NCI-H446 (cell line): ENCODE measurements around the gene NT5C2.
"Not testable (repeated sequence)": the region's sequence is repeated elsewhere in the genome, so short reads cannot be mapped to it uniquely, and the experiment has no call there.

Experiments
- DNase-seq, 2 experiments: peaks; one replicate each; lab custom pipeline; 2025; lab: John Stamatoyannopoulos, UW

NT5C2 gene

DNA sequence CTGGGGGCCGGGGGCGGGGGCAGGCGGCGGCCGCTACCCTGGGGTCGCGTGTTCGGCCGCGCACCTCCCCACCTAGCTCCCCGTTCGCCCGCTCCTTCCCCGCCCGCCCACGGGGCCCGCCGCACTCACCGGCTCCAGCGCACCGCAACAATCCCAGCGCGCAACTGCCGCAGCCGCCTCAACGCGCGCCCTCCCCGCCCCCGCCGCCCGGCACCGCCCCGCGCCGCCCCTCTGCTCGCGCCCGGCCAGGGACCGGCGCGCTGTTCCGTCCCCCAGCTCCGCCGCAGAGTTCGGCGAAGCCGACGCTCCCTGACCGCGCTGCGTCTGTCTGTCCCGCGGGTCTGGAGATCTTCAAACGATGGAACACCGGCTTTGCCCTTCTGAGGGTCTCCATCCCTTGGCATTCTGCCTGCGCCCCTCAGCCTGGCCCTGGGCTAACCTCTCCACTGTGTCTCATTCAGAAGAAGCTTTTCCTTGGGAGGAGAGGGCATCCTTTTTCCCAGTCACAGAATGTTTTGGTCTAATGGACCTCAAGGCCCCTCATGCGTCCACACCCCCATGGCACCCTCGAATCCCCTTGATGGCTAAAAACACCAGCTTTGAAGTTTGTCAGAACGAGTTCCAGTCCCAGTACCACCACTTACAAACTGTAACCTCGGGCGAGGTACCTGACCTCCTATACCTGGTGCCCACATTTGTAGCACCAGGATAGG is at the start of gene NT5C2:
TSS of gene NT5C2 (minus strand) at position 166 of the 713 bp plus-strand sequence. CDS start 18,314 bp downstream, outside the sequence.
- DNase-seq: peak; percentile 19 to 69

DNA sequence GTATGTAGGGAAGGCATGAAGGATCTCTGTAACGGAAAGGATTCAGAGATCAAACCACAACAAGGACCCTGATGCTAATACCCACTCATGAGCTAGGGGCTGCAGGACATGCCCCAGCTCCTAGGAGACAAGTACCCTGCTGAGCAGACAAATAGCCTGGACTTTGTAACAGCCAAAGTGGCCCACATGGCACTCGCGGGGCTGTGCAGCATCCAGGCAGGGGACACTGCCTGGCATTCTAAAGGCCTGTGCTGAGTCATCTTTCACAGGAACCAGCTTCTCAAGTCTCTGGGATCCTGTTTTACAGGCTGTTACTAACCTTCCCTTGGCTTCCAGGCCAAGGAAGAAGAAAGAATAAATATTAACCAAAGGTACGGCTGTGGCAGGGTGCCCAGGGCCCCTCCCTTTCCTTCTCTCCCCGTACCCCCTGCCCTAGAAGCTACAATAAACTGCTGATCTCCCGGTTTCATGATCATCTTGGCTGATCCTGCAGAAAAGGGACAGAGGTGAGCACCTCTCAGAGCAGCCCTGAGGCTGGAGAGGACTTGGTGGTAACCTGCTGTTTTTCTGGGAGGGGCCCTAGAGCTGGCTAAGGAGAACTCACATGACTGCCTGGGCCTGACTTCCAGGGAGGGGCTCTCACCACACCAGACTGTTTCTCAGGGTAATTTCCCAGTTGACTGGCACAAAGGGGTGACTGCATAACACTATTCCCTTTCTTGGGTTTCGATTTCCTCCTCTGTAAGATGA is 48.4 kb upstream of the NT5C2 start:
- DNase-seq: peak in 1 of 2 experiments; percentile 3

DNA sequence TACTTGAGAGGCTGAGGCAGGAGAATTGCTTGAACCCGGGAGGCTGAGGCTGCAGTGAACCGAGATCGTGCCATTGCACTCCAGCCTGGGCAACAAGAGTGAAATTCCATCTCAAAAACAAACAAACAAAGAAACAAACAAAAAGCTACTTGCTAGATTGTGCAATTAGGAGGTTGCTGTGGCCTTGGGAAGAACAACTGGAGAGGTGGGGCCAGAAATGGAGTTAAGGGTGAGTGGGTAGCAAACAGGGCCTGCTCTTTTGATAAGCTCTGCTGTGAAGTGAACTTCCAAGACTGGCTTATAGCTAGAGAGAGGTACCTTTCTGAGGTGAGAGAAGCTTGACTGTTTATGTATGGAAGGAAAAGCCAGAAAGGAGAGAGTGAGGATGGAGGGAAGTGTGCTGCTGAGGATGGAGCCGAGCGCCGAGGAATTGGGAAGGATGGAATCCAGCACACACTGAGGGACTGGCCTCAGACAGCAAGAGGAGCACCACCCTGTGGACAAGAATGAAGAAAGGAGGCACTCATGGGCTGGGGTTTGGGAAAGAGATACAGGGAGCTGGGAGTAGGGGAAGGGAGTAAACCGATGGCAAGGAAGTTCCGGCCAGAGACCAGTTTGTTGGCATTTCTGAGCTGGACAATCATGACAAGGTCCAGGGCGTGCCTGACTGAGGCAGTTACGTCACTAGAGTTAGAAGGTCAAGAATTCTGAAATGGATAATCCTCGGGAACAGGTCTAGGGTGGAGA is 45.6 kb upstream of the NT5C2 start:
- DNase-seq: peak in 1 of 2 experiments; percentile 1

DNA sequence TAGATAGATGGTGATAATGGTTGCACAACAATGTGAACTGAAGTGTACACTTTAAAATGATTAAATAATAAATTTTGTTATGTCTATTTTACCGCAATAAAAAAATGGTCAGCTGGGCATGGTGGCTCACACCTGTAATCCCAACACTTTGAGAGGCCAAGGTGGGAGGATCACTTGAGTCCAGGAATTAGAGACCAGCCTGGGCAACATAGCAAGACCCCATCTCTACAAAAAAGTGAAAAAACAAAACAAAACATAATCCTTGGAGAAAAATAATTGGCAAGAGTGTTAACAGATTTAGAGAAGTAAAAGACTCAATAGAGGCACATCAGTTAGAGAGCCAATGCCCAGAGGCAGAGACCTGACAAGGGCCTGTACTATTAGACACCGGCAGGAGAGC is 42.7 kb upstream of the NT5C2 start:
- no peak for DNase-seq

DNA sequence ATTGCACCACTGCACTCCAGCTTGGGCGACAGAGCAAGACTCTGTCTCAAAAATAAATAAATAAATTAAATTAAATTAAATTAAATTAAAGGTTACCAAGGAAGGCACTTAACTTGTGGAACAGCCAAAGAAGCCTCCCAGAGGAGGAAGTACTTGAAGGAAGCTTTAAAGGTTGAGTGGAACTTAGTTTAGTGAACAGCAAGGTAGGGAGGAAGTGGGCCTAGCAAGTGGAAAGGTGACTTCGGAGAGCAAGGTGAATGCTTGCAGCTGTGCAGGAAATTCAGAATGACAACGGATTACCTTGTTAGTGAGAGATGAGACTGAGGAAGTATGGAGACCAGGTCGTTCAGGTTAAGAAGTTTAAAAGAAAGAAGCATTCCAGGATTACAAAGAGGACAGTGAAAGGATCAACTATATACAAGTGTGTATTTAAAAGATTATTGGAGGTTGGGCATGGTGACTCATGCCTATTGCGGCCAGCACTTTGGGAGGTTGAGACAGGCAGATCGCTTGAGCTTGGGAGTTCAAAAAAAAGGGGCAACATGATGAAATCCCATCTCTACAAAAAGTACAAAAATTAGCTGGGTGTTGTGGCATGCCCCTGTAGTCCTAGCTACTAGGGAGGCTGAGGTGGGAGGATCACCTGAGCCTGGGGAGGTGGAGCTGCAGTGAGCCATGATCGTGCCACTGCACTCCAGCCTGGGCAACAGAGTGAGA is 39.9 kb upstream of the NT5C2 start:
- no peak for DNase-seq

DNA sequence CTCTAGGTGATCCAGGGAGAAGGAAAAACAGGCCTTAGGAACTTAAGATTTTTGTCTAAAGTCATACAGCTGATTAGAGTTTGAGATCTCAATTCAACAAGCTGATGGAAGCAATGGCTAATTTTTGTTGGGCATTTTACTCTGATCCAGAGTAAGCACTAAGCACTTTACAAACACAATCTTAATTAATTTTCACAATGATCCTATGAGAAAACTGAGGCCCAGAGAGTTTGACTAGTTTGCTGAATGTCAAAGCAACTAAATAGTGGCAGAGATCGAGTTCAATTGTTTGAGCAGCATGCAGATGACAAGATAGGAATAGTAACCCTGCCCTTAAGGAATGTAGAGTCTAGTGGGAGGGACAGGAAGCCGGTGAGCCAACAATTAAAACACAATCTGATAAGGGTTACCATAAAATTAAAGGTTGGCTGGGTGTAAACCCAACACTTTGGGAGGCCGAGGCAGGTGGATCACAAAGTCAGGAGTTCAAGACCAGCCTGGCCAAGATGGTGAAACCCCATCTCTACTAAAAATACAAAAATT is 39.1 kb upstream of the NT5C2 start:
- no peak for DNase-seq

DNA sequence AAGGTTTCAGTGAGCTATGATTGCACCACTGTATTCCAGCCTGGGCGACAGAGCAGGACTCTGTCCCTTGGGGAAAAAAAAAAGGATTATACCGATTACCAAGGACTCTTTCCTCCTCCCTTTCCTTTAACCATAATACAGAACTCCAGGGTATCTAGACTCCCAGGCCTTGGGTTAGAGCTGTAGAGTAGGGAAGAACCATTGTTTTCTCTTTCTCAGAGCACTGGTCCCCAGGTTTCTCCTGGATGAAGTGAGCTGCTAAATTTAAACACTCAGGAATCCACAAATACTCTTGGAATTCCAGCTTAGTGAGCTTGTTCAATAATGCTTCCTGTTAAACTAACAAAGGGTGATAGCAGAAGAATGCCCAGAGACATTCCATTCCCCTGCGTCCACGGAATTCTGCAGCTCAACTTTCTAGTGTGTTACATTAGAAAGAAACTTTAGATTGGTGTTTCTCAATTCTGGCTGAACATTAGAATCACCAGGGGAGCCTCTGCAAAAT is 38.0 kb upstream of the NT5C2 start:
- no peak for DNase-seq

DNA sequence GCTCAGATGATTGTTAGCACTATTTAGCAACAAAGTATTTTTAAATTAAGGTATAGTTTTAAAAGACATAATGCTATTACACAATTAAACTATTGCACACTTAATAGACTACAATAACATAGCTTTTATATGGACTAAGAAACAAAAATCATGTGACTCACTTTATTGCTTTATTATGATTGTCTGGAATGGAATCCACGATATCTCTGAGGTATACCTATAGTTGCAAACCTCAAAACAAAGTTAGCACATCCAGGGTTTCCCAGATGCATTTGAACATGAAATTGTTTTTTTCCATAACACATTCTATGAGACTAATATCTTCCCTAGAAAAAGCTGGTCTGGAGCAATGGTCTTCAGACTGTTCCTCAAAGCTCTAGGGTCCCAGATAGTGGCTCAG is 34.3 kb upstream of the NT5C2 start:
- DNase-seq: no peak

DNA sequence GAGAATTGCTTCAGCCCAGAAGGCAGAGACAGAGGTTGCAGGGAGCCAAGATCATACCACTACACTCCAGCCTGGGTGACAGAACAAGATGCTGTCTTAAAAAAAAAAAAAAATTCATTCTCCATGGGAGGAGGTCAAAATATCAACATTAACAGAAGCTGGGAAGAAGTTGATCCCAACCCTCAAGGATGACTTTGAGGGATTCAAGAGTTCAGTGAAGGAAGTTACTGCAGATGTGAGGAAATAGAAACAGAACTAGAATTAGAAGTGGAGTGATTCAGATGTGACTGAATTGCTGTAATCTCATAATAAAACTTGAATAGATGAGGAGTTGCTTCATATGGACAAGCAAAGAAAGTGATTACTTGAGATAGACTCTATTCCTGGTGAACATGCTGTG is 32.9 kb upstream of the NT5C2 start:
- DNase-seq: no peak

DNA sequence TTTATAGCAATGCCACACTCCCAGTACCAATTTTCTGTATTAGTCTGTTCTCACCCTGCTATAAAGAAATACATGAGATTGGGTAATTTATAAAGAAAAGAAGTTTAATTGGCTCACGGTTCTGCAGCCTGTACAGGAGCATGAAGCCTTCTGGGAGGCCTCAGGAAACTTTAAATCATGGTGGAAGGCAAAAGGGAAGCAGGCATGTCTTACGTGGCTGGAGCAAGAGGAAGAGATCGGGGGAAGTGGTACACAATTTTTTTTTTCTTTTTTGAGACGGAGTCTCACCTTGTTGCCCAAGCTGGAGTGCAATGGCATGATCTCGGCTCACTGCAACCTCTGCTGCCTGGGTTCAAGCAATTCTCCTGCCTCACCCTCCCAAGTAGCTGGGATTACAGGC is 31.6 kb upstream of the NT5C2 start:
- not testable (repeated sequence) for DNase-seq

DNA sequence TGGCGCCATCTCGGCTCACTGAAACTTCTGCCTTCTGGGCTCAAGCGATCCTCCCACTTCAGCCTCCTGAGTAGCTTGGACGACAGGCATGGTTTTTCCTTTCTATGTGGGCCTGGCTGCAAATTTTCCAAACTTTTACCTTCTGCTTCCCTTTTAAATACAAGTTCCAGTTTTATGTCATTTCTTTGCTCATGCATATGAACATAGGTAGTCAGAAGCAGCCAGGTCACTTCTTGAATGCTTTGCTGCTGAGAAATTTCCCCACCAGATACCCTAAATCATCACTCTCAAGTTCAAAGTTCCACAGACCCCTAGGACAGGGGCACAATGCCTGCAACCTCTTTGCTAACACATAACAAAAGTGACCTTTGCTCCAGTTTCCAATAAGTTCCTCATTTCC is 31.1 kb upstream of the NT5C2 start:
- no peak for DNase-seq

DNA sequence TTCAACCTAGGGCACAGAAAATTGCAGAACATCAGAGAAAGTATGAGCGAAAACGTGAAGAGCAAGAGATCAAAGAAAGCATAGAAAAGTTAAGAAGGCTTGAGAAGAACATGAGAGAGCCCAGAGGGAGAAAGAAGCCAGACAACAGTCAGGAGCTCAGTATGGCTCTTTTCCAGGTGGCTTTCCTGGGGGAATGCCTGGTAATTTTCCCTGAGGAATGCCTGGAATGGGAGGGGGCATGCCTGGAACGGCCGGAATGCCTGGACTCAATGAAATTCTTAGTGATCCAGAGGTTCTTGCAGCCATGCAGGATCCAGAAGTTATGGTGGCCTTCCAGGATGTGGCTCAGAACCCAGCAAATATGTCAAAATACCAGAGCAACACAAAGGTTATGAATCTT is 23.3 kb upstream of the NT5C2 start:
- not testable (repeated sequence) for DNase-seq

DNA sequence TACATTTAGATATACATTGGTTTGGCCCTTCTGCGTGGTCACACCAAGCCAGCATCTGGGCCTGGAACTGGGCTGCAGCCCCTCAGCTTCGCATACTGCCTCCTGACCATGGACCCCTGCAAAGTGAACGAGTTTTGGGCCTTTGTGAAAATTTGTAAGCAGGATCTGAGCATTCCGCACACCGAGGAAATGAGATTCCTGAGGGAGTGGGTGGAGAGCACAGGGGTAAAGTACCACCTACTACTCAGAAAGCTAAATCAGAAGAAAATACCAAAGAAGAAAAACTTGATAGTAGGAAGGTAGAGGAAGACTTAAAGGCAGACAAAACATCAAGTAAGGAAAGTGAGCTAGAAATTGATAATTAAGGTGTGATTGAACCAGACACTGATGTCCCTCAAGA is 22.5 kb upstream of the NT5C2 start:
- no peak for DNase-seq

DNA sequence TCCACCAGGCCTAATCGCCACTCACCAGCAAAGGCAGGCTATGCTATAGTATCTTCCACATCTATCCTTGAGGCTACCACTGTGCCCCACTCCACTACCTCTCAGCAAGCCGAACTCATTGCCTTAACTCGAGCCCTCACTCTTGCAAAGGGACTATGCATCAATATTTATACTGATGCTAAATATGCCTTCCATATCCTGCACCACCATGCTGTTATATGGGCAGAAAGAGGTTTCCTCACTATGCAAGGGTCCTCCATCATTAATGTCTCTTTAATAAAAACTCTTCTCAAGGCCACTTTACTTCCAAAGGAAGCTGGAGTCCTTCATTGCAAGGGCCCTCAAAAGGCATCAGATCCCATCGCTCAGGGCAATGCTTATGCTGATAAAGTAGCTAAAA is 17.2 kb upstream of the NT5C2 start:
- not testable (repeated sequence) for DNase-seq

DNA sequence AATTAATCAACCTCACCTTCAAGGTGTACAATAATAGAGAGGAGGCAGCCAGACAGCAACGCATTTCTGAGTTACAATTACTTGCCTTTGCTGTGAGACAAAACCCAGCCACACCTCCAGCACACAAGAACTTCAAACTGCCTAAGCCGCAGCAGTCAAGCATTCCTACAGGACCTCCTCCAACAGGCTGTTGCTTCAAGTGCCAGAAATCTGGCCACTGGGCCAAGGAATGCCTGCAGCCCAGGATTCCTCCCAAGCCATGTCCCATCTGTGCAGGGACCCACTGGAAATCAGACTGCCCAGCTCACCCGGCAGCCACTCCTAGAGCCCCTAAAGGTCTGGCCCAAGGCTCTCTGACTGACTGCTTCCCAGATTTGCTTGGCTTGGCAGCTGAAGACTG is 14.6 kb upstream of the NT5C2 start:
- not testable (repeated sequence) for DNase-seq

DNA sequence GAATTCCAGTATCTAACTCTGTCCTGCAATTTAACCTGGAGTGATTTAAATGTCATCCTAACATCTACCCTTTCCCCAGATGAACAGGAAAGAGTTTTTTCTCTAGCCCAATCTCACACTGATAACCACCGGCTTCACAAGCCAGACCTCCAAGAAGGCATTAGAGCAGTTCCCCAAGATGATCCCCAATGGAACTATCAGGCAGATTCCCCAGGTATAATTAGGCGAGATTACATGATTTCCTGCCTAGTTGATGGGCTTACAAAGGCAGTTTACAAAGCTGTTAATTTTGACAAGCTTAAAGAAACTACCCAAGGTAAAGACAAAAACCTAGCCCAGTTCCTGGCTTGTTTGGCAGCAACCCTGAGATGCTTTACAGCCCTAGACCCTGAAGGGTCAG is 14.1 kb upstream of the NT5C2 start:
- no peak for DNase-seq

DNA sequence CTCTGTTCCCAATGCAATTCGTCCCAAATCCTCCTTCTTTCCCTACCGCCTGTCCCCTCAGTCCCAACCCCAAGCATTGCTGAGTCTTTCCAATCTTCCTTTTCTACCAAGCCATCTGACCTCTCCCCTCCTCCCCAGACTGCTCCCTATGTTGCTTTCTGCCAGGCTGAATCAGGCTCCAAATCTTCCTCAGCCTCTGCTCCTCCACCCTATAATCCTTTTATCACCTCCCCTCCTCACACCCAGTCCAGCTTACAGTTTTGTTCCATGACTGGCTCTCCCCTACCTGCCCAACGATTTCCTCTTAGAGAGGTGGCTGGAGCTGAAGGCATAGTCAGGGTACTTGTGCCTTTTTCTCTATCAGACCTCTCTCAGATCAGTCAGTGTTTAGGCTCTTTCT is 13.6 kb upstream of the NT5C2 start:
- not testable (repeated sequence) for DNase-seq

DNA sequence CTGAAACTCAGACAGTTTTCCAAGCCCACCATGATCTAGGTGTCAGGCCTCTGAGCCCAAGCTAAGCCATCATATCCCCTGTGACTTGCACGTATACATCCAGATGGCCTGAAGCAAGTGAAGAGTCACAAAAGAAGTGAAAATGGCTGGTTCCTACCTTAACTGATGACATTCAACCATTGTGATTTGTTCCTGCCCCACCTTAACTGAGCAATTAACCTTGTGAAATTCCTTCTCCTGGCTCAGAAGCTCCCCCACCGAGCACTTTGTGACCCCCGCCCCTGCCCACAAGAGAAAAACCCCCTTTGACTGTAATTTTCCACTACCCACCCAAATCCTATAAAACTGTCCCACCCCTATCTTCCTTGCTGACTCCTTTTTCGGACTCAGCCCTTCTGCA is 12.3 kb upstream of the NT5C2 start:
- DNase-seq: not testable (repeated sequence)

DNA sequence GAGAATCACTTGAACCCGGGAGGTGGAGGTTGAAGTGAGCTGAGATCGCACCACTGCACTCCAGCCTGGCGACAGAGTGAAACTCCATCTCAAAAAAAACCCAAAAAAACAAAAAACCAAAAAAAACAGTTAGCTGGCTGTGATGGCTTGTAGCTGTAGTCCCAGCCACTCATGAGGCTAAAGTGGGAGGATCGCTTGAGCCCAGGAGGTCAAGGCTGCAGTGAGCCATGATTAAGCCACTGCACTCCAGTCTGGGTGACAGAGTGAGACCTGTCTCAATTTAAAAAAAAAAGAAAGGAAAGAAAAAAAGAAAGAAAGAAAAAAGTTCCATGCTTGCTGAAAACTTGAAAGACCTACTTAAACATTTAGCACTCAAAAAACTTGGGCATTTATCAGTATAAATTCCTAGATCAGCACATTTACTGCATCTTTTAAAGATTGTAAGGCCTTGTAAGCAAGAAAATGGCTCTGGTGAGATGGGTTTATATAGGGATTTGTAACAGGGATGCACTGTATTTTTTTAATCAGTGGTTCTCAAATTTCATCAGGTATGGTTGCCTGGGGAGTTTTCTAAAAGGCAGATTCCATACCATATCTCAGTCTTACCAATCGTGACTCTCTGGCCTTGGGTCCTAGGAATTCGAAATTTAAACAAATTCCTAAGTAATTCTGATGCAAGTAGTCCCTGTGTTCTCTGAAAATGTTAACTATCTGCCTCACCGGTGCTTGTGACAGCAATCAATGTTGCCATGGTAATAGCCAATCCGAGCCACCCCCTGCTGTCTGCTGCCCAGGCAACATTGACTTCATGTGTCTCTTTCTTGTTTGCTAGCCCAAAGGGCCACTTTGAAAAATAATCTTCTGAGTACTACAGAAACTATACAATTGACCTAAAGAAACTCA is 11.5 kb upstream of the NT5C2 start:
- no peak for DNase-seq

DNA sequence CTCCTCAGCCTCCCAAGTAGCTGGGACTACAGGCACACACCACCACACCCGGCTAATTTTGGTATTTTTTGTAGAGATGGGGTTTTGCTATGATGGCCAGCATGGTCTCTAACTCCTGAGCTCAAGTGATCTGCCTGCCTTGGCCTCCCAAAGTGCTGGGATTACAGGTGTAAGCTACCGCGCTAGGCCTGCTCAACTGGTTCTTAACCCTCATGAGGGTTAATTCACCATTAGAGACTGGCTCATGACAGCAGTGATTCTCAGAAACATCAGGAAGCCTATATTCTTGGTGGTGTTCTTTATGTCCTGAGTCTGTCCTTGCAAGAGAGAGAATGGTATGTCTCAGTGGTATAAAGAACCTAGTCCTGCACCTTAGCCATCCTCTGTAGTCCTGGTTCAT is 10.4 kb upstream of the NT5C2 start:
- DNase-seq: no peak

DNA sequence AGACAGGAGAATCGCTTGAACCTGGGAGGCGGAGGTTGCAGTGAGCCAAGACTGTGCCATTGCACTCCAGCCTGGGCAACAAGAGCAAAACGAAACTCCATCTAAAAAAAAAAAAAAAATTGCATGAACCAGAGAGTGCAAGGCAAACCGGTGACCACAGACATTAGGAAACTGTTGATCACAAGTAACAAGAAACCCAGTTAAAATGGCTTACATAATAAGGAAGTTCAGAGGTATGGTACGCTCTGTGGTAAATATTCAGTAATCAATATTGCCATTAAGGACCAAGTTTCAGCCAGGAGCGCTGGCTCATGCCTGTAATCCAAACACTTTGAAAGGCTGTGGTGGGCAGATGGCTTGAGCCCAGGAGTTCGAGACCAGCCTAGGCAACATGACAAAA is 9.2 kb upstream of the NT5C2 start:
- no peak for DNase-seq
